OCI-LY7 (cell line): ENCODE results near the gene GDF10. TPM values are rescaled to one million over a fixed set of nuclear protein-coding genes. Genes with fewer than 3 reads are reported as not detected.

Source experiments
- BruUV-seq: library from RNA; stranded (reverse); fragments of 400-500 nt; replicated peaks from 2 replicates; lab custom pipeline; 2021; lab: Mats Ljungman, UMichigan
- CTCF ChIA-PET: fragments of 300-600 bp; sonication (Branson Sonifier 250); formaldehyde crosslinking; loops from one replicate; lab custom pipeline; 2022; ENCODE audit warnings: antibody characterized with exemption; ENCODE audit not compliant: unreplicated experiment; lab: Charles Lee
- POLR2A ChIA-PET: fragments of 300-600 bp; sonication (Branson Sonifier 250); formaldehyde crosslinking; loops from one replicate; lab custom pipeline; 2022; ENCODE audit warnings: antibody characterized with exemption; lab: Charles Lee
- DNase-seq: peaks from one replicate; pipeline ENCODE4 v3.0.0-alpha.2; 2015; ENCODE audit warnings: low spot score
- H2AFZ ChIP-seq: fragments of 200-600 bp; sonication (generic), shearing (Covaris generic); 2 replicates; pipeline ENCODE4 v1.6.1; 2014; ENCODE audit warnings: mild to moderate bottlenecking, antibody characterized with exemption, low read length, moderate library complexity
- H3K27ac ChIP-seq: fragments of 200-600 bp; sonication (generic); 2 replicates; pipeline ENCODE4 v1.5.1; 2014; ENCODE audit warnings: mixed run types, low read depth, mild to moderate bottlenecking, moderate library complexity, low read length, inconsistent platforms; ENCODE audit not compliant: poor library complexity, severe bottlenecking
- H3K36me3 ChIP-seq: fragments of 200-600 bp; sonication (generic); 2 replicates; pipeline ENCODE4 v1.6.1; 2014; ENCODE audit warnings: mild to moderate bottlenecking, antibody characterized with exemption, low read length, moderate library complexity, mixed read lengths; ENCODE audit not compliant: insufficient read depth
- H3K4me1 ChIP-seq: fragments of 200-600 bp; sonication (generic); 2 replicates; pipeline ENCODE4 v1.5.1; 2014; ENCODE audit warnings: mild to moderate bottlenecking, low read length; ENCODE audit not compliant: insufficient read depth, poor library complexity, severe bottlenecking
- H3K4me2 ChIP-seq: fragments of 200-600 bp; sonication (generic); 2 replicates; pipeline ENCODE4 v1.6.1; 2014; ENCODE audit warnings: mild to moderate bottlenecking, low read length
- H3K4me3 ChIP-seq: fragments of 200-600 bp; sonication (generic); 2 replicates; pipeline ENCODE4 v1.5.1; 2014; ENCODE audit warnings: mild to moderate bottlenecking, low read depth, low read length; ENCODE audit not compliant: poor library complexity, severe bottlenecking
- H3K79me2 ChIP-seq: fragments of 200-600 bp; sonication (generic); 2 replicates; pipeline ENCODE4 v1.6.1; 2016; ENCODE audit warnings: low read depth, mild to moderate bottlenecking, low read length, moderate library complexity, mixed read lengths; ENCODE audit not compliant: insufficient read depth
- H3K9me2 ChIP-seq: fragments of 200-600 bp; sonication (generic); 2 replicates; pipeline ENCODE4 v1.6.1; 2016; ENCODE audit warnings: mild to moderate bottlenecking, low read length, mixed read lengths; ENCODE audit not compliant: insufficient read depth
- H3K9me3 ChIP-seq: fragments of 200-600 bp; sonication (generic); 2 replicates; pipeline ENCODE4 v1.6.1; 2014; ENCODE audit warnings: mild to moderate bottlenecking, mixed run types, low read length, mixed read lengths
- H4K20me1 ChIP-seq: fragments of 200-600 bp; sonication (generic); 2 replicates; pipeline ENCODE4 v1.6.1; 2014; ENCODE audit warnings: mild to moderate bottlenecking, antibody characterized with exemption, low read length, moderate library complexity, mixed read lengths; ENCODE audit not compliant: insufficient read depth
- CTCF ChIP-seq: fragments of 200-600 bp; sonication (generic); conservative IDR thresholded peaks from 2 replicates; pipeline ENCODE4 v1.5.1; 2014; ENCODE audit warnings: mild to moderate bottlenecking, antibody characterized with exemption, low read length, moderate library complexity, mixed read lengths
- EZH2phosphoT487 ChIP-seq: fragments of 200-600 bp; sonication (generic); IDR thresholded peaks from 2 replicates; pipeline ENCODE4 v1.6.1; 2018; ENCODE audit warnings: low read depth, borderline replicate concordance, mild to moderate bottlenecking, mixed run types, antibody characterized with exemption, low read length, moderate library complexity, mixed read lengths
- intact Hi-C: fragments of 100-400 bp; cut with micrococcal nuclease; formaldehyde crosslinking; loops from one replicate; pipeline ENCODE4 v1.10.0; 2022; ENCODE audit not compliant: unreplicated experiment
- total RNA-seq, 2 experiments: library from RNA; depleted of rRNA in 1 of 2; stranded (reverse); fragments of >200 nt in 1 of 2; shearing (Covaris generic) in 1 of 2; gene quantifications; 2 replicates each; pipeline ENCODE4 v1.2.3, GENCODE V29; 2014 to 2022

The GDF10 gene
- total RNA-seq, 2 experiments from 2014 or later: not detected

GRCh38 chr10:47276576-47277351 lies 23.2 kb upstream of the GDF10 start:
- POLR2A ChIA-PET: no interaction called here
- intact Hi-C loops: no loop called here
- Histone ChIP-seq H3K9me3 (0 out of 2 replicates have a peak, but pooled peaks cover 4% of the 10 kb centered on the region), H3K36me3 (no peaks in the 10 kb centered on the region), H3K27ac (no peak overlapping the region), H3K4me3 (no peak overlapping the region), H3K4me1 (peaks cover 4% of the 10 kb centered on the region), H3K79me2 (no peaks in the 10 kb centered on the region), H2AFZ (no peak overlapping the region), H4K20me1 (no peaks in the 10 kb centered on the region), H3K4me2 (no peak overlapping the region), H3K9me2 (no peaks in the 10 kb centered on the region)
- TF ChIP-seq EZH2phosphoT487 (no peak), CTCF (no peak)
- no peak for DNase-seq
- BruUV-seq: no TSS peak
- CTCF ChIA-PET: no interaction called here

DNA sequence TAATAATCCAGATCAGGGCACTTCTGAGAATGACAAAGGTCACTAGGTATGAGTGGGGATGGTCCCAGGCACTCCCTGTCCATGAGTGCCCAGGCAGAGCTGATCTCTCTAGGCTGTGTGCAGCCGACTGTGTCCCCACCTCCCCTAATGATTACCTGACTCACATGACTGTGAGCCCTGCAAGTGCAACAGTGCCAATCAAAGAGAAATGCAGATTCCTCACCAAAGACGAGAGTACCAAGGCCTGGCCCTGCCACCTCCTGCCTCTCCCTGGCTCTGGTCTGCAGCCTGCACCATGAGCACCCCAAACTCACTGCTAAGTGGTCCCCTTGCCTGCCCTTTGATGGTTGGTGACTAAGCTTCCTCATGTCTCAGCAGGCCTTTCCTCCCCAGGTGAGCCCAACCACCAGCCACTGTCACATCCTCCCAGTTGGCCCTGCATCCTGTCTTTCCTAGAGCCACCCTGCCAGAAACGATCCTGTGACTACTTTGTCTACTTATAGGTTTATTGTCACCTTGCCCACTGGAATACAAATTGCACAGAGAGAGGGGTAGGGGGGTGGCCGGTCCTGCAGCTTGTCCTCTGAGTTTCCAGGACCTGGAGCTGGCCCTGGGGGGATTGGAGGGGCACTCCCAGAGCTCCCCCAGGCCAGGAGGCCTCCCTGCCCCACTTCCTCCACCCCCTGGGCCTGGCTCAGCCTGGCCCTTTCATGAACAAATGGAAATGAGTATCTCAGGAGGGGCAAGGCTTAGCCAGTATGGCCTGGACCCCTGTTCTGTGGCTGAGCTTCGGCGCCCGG lies 22.4 kb upstream of the GDF10 start:
- 0 out of 2 replicates have a peak, but pooled peaks cover 4% of the 10 kb centered on the region for H3K9me3 ChIP-seq
- TF ChIP-seq EZH2phosphoT487: no peak
- no peak for TF ChIP-seq CTCF
- no peaks in the 10 kb centered on the region for H3K79me2 ChIP-seq
- no TSS peak for BruUV-seq
- ChIA-PET POLR2A (no interaction called here), CTCF (interaction anchor here (0.6 kb wide), 1 partner anchor 26 kb away, joined by 4 read pairs; no protein-coding TSS in a partner anchor)
- no peak overlapping the region for H3K4me2 ChIP-seq
- no peaks in the 10 kb centered on the region for H3K36me3 ChIP-seq
- H2AFZ ChIP-seq: no peak overlapping the region
- no peak overlapping the region for H3K4me3 ChIP-seq
- intact Hi-C loops: no loop called here
- no peak for DNase-seq
- no peaks in the 10 kb centered on the region for H3K9me2 ChIP-seq
- H4K20me1 ChIP-seq: no peaks in the 10 kb centered on the region
- peaks cover 4% of the 10 kb centered on the region for H3K4me1 ChIP-seq
- no peak overlapping the region for H3K27ac ChIP-seq

GRCh38 chr10:47278152-47278473 lies 21.9 kb upstream of the GDF10 start:
- Histone ChIP-seq H3K27ac (no peak overlapping the region), H3K4me2 (no peak overlapping the region), H3K4me3 (no peak overlapping the region), H3K36me3 (no peaks in the 10 kb centered on the region), H3K9me2 (no peaks in the 10 kb centered on the region), H3K4me1 (peaks cover 4% of the 10 kb centered on the region), H3K9me3 (0 out of 2 replicates have a peak, but pooled peaks cover 4% of the 10 kb centered on the region), H3K79me2 (no peaks in the 10 kb centered on the region), H4K20me1 (no peaks in the 10 kb centered on the region), H2AFZ (no peak overlapping the region)
- intact Hi-C loops: no loop called here
- DNase-seq: no peak
- CTCF ChIA-PET: interaction anchor here (0.6 kb wide), 2 partner anchors 13 to 27 kb away, joined by 3 to 4 read pairs; no protein-coding TSS in a partner anchor
- TF ChIP-seq CTCF (no peak), EZH2phosphoT487 (no peak)
- POLR2A ChIA-PET: no interaction called here
- BruUV-seq: no TSS peak
